CD4-positive, alpha-beta T cell treated with Interleukin-17A for 4 hours (primary cell): ENCODE measurements around the gene FYN.

Source experiments
- DNase-seq: peaks from one replicate; pipeline ENCODE4 v3.0.0-alpha.2; 2020; ENCODE audit warnings: mixed read lengths

The FYN gene

DNA sequence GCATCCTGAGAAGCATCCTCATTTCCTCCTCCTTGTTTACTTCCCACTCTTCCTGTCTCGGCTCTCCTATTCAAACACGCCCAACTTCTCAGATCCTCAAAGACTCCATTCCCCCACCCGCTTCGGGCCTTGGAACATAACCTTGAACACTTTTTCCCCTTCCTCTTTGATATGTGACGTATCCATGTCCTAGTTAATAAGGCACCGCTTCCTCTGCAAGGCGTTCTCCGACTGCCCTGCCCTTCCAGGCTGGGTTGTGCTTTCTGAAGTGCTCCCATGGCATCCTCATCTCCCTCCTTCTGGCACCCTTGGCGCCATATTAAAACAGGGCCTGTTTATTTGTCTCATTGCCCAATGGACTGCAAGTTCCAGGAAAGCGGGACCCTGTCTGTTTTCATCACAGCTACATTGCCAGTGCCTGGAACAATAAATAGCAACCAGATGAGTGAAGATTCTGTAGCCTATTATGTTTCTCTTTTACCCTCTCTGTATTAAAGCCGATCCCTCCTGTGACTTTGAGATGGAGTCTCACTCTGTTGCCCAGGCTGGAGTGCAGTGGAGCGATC lies 152.2 kb downstream of the FYN start:
- DNase-seq = no peak

- no peak for DNase-seq
Measured at GRCh38 chr6:111718990-111719389, 154.3 kb downstream of the FYN start.

- no peak for DNase-seq
Measured at GRCh38 chr6:111718326-111718725, 154.9 kb downstream of the FYN start.

DNA sequence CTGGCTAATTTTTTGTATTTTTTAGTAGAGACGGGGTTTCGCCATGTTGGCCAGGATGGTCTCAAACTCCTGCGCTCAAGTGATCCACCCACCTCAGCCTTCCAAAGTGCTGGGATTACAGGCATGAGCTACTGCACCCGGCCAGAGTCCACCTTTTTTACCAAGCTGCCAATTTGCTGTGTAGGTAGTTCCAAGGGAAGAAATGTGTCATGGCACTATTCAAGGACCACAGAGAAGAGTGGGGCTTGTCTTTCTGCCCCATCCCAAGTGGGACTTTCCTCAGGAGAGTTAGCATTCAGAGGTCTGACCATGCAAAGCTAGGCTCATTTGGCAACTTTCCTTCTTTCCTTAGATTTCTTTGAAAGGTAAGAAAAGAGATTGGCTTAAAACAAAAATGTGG lies 155.6 kb downstream of the FYN start:
- DNase-seq = no peak

DNA sequence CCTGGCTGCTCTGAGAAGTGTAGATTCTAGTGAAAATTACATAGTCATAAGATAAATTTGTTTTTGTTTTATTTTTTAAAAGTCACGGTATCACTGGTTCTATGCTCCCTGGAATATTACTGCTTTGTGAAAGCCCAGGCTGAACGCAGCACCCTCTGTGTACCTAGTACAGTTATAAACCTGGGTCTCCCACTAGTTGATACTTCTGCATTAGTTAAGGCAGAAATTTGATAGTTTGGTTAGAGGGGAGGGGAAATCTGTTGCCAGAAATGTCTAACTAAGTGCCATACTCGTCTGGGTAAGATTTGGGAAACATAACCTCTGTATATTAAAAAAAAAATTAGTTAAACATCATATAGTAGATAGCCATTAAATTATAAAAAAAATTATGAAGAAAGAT lies 156.9 kb downstream of the FYN start:
- no peak for DNase-seq

- DNase-seq = peak; percentile 69
Measured at GRCh38 chr6:111715321-111715720, 157.9 kb downstream of the FYN start.

GRCh38 chr6:111714416-111715270 lies 158.6 kb downstream of the FYN start:
- DNase-seq = no peak

DNA sequence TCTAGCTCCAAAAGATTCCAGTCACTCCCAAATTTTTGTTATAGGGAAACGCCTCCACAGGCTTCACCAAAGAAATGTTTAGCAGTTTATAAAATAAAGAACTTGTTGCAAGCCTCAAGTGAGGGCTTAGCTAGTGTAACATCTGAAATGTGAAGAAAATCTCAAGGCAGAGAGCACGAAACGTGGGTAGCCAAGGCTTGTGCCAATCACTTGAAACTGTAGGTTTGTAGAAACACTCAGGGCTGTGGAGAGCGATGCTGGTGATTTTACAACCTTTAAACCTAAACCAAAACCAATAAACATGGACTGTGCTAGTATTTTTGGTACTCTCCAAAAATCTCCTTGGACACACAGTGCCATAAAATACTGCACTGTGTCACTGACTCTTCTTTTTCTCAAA lies 159.4 kb downstream of the FYN start:
- no peak for DNase-seq

DNA sequence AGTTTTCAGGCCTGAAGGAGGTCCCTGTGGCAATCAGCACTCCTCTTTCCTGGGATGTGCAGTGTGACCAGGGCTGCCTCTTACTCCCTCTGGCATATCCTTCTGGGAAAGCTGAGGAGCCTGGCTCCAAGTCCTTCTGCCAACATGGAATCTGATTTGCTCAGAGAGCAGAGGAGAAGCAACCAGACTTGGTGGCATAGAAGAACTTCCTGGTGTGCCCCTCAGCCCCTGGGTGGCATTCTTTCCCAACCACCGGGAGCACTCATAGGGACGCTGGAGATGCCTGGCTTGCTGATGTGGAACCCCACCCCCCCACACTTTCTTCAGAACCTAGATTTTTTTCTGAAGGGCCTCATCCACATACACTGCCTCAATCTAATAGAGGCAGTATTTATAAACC lies 160.0 kb downstream of the FYN start:
- no peak for DNase-seq

DNA sequence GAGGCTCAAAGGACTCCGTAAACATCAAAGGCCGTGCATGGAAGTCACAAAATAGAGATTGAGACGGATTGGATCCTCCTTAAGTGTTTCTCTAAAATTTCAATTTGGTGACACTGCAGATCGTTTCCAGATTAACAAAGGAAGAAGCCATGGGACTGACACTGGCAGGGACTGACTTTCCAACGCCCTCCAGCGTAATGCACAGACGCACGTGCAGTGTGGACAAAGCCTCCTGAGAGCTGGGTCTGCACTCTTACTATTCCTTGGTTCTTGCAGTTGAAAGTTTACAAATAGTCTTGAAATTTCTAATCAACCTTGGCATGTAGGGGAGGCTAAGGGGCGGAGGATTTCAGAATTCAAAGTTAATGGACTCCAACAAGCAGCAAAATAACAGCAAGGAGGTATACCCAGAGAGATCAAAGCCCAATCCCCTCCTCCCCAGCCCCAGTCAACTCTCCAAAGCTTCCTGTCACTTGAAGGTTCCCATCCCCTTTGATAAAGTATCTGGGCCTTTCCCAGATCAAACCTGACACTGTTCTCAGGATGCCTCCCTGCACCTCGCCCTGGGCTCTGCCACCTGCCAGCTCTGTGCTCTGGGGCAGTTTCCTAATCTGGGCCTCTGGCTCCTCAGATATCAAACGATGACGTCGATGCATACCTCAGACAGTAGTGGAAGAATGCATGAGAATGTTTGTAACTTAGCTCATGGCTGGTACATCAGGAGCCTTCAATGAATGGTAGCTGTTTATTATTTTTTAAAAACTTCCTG lies 161.1 kb downstream of the FYN start:
- DNase-seq = no peak

- no peak for DNase-seq
Measured at GRCh38 chr6:111711476-111711875, 161.8 kb downstream of the FYN start.

- DNase-seq = no peak
Measured at GRCh38 chr6:111710911-111711310, 162.3 kb downstream of the FYN start.

DNA sequence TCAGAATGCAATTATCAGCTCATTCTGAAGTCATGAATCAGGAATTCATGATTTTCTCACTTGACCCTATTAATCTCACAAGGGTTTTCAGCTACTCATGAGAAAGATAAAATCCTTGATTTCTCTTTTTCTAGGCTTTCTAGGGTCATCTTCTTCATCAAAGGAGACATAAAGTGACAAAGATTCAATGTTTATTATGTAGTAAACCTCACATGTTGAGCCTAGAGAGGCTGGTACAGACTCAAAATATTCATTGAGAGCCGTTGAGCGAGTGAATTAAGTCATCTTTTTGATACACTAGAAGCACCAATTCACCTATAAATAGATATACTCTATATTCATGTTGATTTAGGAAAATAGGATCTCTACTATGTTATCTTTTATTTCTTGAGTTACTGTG lies 162.8 kb downstream of the FYN start:
- no peak for DNase-seq

DNA sequence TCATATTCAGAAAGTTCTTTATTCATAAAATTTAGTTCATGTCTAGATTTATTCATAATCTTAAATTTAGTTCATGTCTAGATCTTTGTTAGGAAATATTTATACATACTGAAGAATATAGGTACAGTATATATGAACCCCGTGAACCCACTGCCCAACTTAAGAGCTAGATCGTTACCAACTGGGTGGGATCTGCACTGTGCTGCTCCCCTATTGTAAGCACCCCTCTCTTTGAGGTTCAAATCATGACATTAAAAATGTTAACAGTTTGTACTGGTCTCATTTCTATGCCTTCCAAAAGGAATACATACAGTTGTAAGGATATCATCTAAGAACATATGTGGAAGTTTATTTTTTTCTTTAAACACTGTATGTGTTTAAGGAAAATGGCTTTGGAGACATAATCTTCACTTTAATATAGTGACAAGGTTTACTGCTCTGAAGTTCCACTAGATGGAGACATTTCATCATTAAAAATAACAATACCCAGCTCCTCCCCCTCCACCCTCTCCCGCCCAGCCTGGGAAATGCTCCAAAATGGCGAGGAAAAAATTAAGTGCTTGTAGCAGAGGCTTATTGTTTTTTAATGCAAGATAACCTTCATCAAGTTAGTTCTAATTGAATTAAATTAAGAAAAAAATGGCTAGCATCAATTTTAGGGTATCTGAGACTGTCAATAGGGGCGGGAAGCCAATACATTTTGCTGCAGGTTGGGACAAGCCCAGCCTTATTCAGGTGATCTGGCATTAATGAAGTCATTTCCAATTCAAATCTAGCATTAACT lies 163.4 kb downstream of the FYN start:
- DNase-seq = peak; percentile 69

GRCh38 chr6:111709201-111709600 lies 164.1 kb downstream of the FYN start:
- no peak for DNase-seq

GRCh38 chr6:111707773-111708172 lies 165.5 kb downstream of the FYN start:
- DNase-seq = no peak

DNA sequence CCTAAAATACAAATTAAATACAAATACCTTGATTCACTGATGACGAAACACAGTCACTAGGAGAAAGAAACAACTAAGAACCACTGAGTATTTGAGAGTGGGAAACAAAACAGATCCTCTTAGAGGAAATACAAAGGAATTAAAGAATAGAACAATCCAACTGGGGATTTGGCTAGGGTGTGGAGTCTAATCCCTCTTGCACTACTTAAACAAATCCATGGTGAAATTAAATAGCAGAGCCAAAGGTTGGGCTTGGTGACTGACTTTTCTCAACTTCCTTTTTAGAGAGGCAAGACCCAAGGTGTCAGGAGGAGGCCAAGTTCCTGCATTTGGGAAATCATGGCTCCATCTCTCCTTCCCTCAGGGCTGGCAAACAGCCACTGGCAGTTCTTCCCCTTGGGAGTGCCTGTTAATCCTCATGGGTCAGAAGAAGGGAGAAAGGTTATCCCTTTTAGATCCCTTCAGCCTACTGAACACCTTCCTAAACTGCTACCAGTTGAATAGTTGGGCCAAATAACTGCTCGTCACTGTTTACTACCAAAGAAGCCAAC lies 166.3 kb downstream of the FYN start:
- no peak for DNase-seq

- DNase-seq = no peak
Measured at GRCh38 chr6:111703723-111704122, 169.5 kb downstream of the FYN start.

DNA sequence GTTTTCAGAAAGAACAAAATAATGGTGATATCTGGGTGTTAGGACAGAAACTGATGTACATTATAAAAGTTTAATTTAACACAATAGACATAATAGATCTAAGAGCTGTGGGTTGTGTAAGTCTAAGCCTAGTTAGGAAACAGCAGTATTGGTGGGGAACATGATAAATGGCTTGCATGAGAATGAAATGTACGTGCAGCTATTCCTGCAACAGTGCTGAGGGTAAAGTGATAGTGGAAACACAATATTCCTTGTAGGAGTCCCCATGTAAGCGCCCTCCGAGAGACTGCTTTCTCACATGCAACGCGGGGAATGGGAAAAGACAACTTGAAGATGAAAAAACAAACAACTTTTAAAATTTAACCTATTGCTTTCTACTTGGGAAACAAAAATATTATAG lies 171.0 kb downstream of the FYN start:
- DNase-seq = no peak

- no peak for DNase-seq
Measured at GRCh38 chr6:111701146-111701545, 172.1 kb downstream of the FYN start.

DNA sequence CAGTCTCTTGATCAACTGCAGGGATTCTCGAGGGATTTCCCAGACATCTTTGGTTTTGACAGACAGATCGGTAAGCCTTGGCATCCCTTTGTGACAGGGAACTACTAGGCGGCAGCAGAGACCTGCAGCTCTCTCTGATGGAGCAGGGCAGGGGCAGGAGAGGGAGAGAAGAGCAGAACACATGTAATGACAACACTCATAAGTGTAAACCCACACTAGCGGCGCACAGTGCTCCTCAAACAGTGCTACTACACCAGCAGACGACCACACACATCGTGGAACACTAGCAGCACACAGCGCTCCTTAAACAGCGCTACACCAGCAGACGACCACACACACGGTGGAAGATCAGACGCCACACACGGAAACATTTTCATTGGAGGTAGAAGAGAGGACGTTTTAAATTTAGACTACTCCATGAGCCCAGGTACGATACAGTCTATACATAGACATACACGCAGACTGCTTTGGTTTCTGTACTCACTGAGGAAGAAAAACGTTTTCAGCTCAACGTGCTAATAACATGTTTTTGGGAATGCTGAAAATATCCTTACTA lies 173.0 kb downstream of the FYN start:
- DNase-seq = no peak

GRCh38 chr6:111699123-111699522 lies 174.1 kb downstream of the FYN start:
- no peak for DNase-seq

GRCh38 chr6:111696814-111697213 lies 176.4 kb downstream of the FYN start:
- DNase-seq = no peak
